Measurements from ENCODE around the gene NUDT16L1. TPM values are rescaled to one million over a fixed set of nuclear protein-coding genes. Genes with fewer than 3 reads are reported as not detected.

Gene NUDT16L1
- total RNA-seq, 1 donor from 2014 or later = 36.8 TPM

DNA sequence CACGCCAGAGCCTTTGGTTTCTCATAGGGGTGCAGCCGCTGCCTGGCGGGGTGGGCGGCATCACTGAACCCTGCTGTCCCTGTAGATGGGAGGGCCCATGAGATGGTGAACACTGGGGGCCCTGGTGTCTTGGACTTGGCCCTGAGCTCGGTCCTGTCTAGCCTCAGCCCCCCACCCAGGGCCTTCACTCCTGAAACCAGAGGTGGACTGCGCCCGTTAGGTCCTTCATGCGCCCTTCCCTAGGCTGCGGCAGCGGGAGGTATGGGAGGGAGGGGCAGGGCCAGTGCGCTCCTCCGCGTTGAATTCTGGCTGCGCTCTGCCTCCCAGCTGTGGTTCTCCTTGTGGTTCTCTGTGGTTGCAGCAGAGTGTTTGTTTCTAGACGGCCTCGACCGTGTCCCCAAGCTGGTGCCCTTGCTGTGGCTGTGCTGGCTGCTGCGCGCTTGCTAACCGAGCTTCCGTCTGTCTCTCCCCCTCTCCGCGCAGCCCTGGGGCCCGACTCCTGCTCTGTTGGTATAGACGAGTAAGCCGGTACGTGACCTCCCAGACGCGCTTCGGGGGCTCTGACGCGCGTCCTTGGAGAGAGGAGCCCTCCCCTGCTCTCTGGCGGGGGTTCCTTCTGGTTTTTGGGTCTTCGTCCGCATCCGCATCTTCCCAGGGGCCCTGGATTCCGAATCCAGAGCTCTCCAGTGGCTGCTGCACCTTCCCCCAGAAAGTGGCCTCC is 7.4 kb upstream of the NUDT16L1 start:
- Mint-ChIP-seq H3K27ac (ENCODE audit: unreplicated experiment) (peak overlapping the region; percentile 67), H3K9me3 (no peaks in the 10 kb centered on the region), H3K4me3 (no peak overlapping the region), H3K4me1 (no peaks in the 10 kb centered on the region), H3K27me3 (ENCODE audit: low read depth) (no peaks in the 10 kb centered on the region), H3K36me3 (ENCODE audit: low read depth) (no peaks in the 10 kb centered on the region)
- TF ChIP-seq, protein P1, sequence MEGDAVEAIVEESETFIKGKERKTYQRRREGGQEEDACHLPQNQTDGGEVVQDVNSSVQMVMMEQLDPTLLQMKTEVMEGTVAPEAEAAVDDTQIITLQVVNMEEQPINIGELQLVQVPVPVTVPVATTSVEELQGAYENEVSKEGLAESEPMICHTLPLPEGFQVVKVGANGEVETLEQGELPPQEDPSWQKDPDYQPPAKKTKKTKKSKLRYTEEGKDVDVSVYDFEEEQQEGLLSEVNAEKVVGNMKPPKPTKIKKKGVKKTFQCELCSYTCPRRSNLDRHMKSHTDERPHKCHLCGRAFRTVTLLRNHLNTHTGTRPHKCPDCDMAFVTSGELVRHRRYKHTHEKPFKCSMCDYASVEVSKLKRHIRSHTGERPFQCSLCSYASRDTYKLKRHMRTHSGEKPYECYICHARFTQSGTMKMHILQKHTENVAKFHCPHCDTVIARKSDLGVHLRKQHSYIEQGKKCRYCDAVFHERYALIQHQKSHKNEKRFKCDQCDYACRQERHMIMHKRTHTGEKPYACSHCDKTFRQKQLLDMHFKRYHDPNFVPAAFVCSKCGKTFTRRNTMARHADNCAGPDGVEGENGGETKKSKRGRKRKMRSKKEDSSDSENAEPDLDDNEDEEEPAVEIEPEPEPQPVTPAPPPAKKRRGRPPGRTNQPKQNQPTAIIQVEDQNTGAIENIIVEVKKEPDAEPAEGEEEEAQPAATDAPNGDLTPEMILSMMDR (conservative IDR thresholded peaks at IDR 0.05) = no peak
- no peak for DNase-seq (ENCODE audit: low read depth, low spot score)

DNA sequence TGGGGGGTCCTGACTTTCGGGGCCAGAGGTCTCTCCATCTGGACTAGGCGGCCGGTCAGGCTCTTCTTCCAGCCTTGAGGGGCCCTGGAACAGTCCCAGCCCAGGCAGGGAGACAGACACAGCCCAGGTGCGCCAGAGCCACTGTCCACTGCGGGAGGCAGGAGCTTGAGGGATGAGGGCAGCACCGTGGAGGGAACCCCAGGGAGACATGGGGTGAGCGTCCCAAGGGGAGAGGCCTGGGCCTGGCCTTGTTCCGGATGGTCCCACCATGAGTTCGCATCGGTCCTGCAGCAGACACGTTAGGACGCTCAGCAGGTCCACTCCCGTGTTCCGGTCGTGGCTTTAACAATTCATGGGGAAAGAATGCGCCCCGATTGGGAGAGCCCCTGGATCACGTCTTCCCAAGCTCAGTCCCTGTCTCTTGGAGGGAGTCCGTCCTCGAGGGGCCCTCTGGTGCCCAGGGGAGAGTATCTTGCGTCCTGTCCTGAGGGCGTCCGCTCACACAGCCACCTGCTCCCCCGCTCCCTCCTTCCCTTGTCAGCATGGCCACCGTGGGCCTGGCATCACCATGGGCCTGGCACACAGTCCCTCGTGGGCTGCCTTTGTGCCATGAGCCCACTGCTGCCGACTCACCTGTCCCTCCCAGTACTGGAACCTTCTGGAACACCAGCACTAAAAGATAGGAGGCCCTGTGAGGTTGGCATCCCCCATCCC is 6.7 kb upstream of the NUDT16L1 start:
- TF ChIP-seq, protein P1 (conservative IDR thresholded peaks at IDR 0.05) = no peak
- Mint-ChIP-seq H3K27me3 (ENCODE audit: low read depth) (peaks cover 3% of the 10 kb centered on the region), H3K36me3 (ENCODE audit: low read depth) (no peaks in the 10 kb centered on the region), H3K4me3 (no peak overlapping the region), H3K9me3 (no peaks in the 10 kb centered on the region), H3K4me1 (no peaks in the 10 kb centered on the region), H3K27ac (ENCODE audit: unreplicated experiment) (no peak overlapping the region)
- DNase-seq (ENCODE audit: low read depth, low spot score) = no peak

GRCh38 chr16:4687416-4687815 is 5.9 kb upstream of the NUDT16L1 start:
- Mint-ChIP-seq H3K4me1 (no peaks in the 10 kb centered on the region), H3K27me3 (ENCODE audit: low read depth) (peaks cover 3% of the 10 kb centered on the region), H3K36me3 (ENCODE audit: low read depth) (no peaks in the 10 kb centered on the region), H3K9me3 (no peaks in the 10 kb centered on the region), H3K27ac (ENCODE audit: unreplicated experiment) (no peak overlapping the region), H3K4me3 (no peak overlapping the region)
- TF ChIP-seq, protein P1 (conservative IDR thresholded peaks at IDR 0.05) = no peak
- no peak for DNase-seq (ENCODE audit: low read depth, low spot score)

DNA sequence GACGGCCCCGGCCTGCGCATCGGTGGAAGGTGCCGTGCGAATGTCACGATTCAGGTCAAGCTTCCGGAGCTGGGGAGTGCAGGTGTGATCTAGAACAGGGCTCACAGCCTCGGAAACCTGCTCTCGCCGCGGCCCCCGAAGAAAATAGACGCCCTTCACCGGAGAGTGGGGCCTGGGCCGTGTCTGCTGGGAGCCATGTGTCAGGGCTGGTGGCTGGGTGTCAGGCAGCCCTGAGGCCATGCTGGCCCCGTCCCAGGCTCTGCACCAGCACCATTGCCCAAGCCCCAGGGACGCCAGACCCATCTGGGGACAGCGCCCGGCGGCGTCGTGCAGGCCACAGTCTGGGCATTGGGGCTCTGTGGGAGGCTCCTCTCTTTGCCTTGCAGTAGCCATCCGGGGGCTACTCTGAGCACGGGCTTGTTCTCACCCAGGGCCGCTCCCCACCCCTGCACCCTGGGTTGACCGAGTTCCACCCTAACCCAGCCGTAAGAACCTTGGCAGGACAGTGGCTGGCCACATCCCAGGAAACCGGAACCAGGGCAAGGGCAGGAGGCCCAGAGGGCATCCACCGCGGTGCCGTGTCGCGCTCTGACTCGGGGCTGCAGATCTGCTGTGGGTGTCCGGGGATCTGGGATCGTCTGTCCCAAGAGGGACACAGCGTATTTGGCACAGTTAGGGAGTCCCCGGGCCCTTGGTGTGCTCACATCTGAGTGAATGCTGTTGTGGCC is 5.3 kb upstream of the NUDT16L1 start:
- Mint-ChIP-seq H3K36me3 (ENCODE audit: low read depth) (no peaks in the 10 kb centered on the region), H3K27ac (ENCODE audit: unreplicated experiment) (no peak overlapping the region), H3K9me3 (no peaks in the 10 kb centered on the region), H3K27me3 (ENCODE audit: low read depth) (peaks cover 3% of the 10 kb centered on the region), H3K4me1 (no peaks in the 10 kb centered on the region), H3K4me3 (no peak overlapping the region)
- DNase-seq (ENCODE audit: low read depth, low spot score) = no peak
- TF ChIP-seq, protein P1 (conservative IDR thresholded peaks at IDR 0.05) = no peak

- Mint-ChIP-seq H3K4me1 (no peaks in the 10 kb centered on the region), H3K4me3 (no peak overlapping the region), H3K27me3 (ENCODE audit: low read depth) (peaks cover 3% of the 10 kb centered on the region), H3K9me3 (no peaks in the 10 kb centered on the region), H3K36me3 (ENCODE audit: low read depth) (no peaks in the 10 kb centered on the region), H3K27ac (ENCODE audit: unreplicated experiment) (no peak overlapping the region)
- TF ChIP-seq, protein P1 (conservative IDR thresholded peaks at IDR 0.05) = no peak
- DNase-seq (ENCODE audit: low read depth, low spot score) = no peak
Measured at GRCh38 chr16:4688674-4689045, 4.7 kb upstream of the NUDT16L1 start.
